SK-N-MC (cell line): Measurements from ENCODE around the gene POP7.
A peak's percentile ranks its signal among the peaks of the same experiment; 100 is the strongest.

ENCODE experiments used
- EZH2 ChIP-seq: fragments of 200-600 bp; sonication (generic); IDR thresholded peaks from one replicate; pipeline ENCODE4 v1.6.1; 2017; ENCODE audit warnings: antibody characterized with exemption
- FOXP2 ChIP-seq: optimal IDR thresholded peaks from 2 replicates; pipeline ENCODE3; 2011; ENCODE audit warnings: mild to moderate bottlenecking, moderate library complexity; ENCODE audit not compliant: insufficient read depth; ENCODE audit errors: extremely low read length, control extremely low read depth
- POLR2AphosphoS5 ChIP-seq: IDR thresholded peaks from 2 replicates; pipeline ENCODE4 v1.6.1; 2012; ENCODE audit warnings: mild to moderate bottlenecking, low read depth, low read length, borderline replicate concordance

DNA sequence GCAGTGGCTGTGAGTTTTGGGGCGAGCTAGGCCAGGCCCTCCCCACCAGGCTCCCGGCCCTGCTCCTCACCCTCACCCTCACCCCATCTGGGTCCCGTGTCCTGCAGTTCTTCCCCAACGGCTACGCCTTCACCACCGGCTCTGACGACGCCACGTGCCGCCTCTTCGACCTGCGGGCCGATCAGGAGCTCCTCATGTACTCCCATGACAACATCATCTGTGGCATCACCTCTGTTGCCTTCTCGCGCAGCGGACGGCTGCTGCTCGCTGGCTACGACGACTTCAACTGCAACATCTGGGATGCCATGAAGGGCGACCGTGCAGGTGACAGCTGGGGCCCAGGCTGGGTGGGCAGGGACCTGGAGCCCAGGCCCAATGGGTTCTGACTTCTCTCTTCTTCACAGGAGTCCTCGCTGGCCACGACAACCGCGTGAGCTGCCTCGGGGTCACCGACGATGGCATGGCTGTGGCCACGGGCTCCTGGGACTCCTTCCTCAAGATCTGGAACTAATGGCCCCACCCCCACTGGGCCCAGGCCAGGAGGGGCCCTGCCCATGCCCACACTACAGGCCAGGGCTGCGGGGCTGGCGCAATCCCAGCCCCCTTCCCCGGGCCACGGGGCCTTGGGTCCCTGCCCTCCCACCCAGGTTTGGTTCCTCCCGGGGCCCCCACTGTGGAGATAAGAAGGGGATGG, 27.5 kb upstream of the POP7 start:
- TF ChIP-seq POLR2AphosphoS5: 0 out of 2 replicates have a peak, but pooled peaks have one; percentile 31
- no peak for TF ChIP-seq EZH2
- TF ChIP-seq FOXP2: no peak
